GM19238 (cell line): ENCODE results near the gene RAD51B.

Experiments
- DNase-seq: peaks from one replicate; pipeline ENCODE4 v3.0.0; 2011; ENCODE audit warnings: low spot score; ENCODE audit not compliant: insufficient read length

Gene RAD51B

GRCh38 chr14:68712703-68713370 is 893.3 kb downstream of the RAD51B start:
- no peak for DNase-seq

- DNase-seq, result no peak
Measured at GRCh38 chr14:68713782-68714181, 894.2 kb downstream of the RAD51B start.

GRCh38 chr14:68714991-68715924 is 895.7 kb downstream of the RAD51B start:
- DNase-seq, result no peak

GRCh38 chr14:68716698-68717097 is 897.1 kb downstream of the RAD51B start:
- no peak for DNase-seq

GRCh38 chr14:68718023-68718990 is 898.7 kb downstream of the RAD51B start:
- no peak for DNase-seq

GRCh38 chr14:68719634-68720384 is 900.2 kb downstream of the RAD51B start:
- no peak for DNase-seq

GRCh38 chr14:68722186-68722585 is 902.6 kb downstream of the RAD51B start:
- DNase-seq, result no peak

- no peak for DNase-seq
Measured at GRCh38 chr14:68722968-68723566, 903.5 kb downstream of the RAD51B start.

- no peak for DNase-seq
Measured at GRCh38 chr14:68723808-68724268, 904.3 kb downstream of the RAD51B start.

- no peak for DNase-seq
Measured at GRCh38 chr14:68724914-68725313, 905.3 kb downstream of the RAD51B start.

- no peak for DNase-seq
Measured at GRCh38 chr14:68726093-68726695, 906.6 kb downstream of the RAD51B start.

GRCh38 chr14:68727315-68728047 is 907.9 kb downstream of the RAD51B start:
- no peak for DNase-seq

- no peak for DNase-seq
Measured at GRCh38 chr14:68728342-68729106, 908.9 kb downstream of the RAD51B start.

- DNase-seq, result no peak
Measured at GRCh38 chr14:68729556-68729955, 910.0 kb downstream of the RAD51B start.

- no peak for DNase-seq
Measured at GRCh38 chr14:68730348-68730747, 910.8 kb downstream of the RAD51B start.

- no peak for DNase-seq
Measured at GRCh38 chr14:68730811-68731425, 911.3 kb downstream of the RAD51B start.

- no peak for DNase-seq
Measured at GRCh38 chr14:68733086-68733914, 913.7 kb downstream of the RAD51B start.
